Activated CD4-positive, alpha-beta T cell treated with anti-CD3 and anti-CD28 coated beads, Interleukin-2, amount 50 U/mL, for 24 hours (primary cell): ENCODE data around the gene MVP.
A peak's percentile ranks its signal among the peaks of the same experiment; 100 is the strongest.
"Not testable (repeated sequence)": the region's sequence is repeated elsewhere in the genome, so short reads cannot be mapped to it uniquely, and the experiment has no call there.

ENCODE experiments used
- DNase-seq, 2 donors: peaks; one replicate each; pipeline ENCODE4 v3.0.0-alpha.2; 2020; ENCODE audit warnings: low read depth in 1 of 2, low spot score in 1 of 2

The MVP gene

GRCh38 chr16:29815032-29815721 is 5.1 kb upstream of the MVP start:
- DNase-seq = no peak

- DNase-seq = peak; percentile 96 to 99
These were observed 4.2 kb upstream of the MVP start, which contains the start of gene PAGR1 for GRCh38 chr16:29815793-29816693. TSS of gene PAGR1 (plus strand) at chr16:29816152. CDS start at chr16:29816526, 374 bp downstream.

DNA sequence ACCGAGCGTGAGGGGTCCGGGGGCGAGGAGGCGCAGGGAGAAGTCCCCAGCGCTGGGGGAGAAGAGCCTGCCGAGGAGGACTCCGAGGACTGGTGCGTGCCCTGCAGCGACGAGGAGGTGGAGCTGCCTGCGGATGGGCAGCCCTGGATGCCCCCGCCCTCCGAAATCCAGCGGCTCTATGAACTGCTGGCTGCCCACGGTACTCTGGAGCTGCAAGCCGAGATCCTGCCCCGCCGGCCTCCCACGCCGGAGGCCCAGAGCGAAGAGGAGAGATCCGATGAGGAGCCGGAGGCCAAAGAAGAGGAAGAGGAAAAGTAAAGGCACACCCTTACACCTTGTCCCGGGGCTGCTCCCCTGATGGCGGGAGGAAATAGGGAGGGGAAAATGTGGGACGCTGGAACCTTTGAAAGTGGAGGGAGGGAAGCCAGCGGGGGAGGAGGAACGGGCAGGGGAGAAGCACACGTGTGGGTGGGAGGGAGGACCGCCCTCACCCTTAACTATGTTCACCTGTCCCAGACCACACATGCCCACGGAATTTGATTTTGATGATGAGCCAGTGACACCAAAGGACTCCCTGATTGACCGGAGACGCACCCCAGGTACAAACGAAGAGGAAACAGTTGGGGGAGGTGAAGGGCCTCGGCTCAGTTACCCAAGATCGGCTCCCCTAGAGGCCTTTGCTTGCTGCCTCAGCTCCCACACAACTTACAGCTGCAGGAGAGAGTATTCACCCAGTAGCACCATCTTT is 3.4 kb upstream of the MVP start:
- no peak for DNase-seq

GRCh38 chr16:29818082-29818481 is 2.2 kb upstream of the MVP start:
- DNase-seq = no peak

DNA sequence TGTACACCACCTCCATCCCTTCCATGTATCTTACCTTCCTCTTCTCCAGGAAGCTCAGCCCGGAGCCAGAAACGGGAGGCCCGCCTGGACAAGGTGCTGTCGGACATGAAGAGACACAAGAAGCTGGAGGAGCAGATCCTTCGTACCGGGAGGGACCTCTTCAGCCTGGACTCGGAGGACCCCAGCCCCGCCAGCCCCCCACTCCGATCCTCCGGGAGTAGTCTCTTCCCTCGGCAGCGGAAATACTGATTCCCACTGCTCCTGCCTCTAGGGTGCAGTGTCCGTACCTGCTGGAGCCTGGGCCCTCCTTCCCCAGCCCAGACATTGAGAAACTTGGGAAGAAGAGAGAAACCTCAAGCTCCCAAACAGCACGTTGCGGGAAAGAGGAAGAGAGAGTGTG is 756 bp upstream of the MVP start:
- DNase-seq = no peak

- no peak for DNase-seq
These were observed 724 bp downstream of the MVP start for GRCh38 chr16:29820730-29821642.

DNA sequence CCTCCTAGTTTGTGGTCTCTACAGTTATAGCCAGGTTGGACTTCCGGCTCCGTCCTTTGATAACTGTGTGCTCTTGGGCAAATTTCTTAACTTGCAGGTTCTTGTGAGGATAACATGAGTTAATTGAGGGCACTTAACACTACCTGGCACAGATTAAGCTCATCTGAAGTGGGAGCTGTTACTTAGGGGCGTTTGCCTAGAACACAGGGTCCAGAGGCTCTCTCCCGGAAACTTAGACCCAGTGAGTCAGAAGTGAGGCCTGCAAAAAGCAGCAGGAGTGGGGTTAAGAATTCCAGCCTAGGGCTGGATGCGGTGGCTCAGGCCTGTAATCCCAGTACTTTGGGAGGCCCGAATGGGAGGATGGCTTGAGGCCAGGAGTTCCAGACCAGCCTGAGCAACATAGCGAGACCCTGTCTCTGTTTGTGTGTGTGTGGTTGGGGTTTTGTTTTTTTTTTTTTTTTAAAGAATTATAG is 1.4 kb downstream of the MVP start:
- DNase-seq = no peak

GRCh38 chr16:29824589-29825144 is 4.4 kb downstream of the MVP start:
- DNase-seq = no peak

DNA sequence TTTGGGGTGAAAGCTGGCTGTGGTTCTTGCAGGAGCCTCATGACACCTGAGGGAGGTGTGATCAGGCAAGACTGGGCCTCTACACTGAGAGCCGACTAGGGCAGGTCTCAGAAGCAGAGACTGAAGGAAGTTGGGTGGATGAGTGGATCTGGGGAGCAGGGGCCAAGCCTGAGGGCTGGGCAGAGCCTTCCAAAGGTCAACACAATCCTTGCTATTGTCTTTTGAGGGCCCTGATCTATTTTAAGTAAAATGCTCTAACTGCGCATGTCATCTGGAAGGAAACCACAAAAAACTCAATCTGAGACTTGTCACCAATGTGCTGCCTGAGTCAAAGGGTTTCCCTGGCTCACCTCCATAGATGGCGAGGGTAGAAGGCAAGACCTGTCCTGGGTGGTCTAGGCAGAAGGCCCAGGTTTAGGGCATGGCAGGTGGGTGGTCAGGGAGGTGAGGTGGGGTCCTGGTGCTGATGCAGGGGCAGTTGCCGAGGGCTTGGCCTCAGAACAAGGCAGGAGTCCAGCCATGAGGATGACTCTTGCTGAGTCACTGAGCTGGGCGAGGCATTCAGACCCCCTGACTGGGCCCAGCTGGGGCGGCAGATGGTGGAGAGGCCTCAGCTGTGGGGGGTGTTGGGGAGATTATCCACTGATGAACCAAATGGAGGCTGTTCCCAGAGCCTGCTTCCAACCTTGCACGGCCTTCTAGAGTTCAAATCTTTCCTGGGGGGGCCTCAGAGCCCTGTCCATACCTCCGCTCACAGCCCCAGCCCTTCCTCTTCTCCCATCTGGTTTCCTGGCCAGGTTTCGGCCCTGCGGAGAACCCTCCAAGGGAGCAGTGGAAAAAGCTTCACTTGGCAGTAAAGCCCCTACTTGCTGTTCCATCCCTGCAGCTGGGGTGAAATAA is 5.1 kb downstream of the MVP start:
- peak in 1 of 2 donors; percentile 60 for DNase-seq

DNA sequence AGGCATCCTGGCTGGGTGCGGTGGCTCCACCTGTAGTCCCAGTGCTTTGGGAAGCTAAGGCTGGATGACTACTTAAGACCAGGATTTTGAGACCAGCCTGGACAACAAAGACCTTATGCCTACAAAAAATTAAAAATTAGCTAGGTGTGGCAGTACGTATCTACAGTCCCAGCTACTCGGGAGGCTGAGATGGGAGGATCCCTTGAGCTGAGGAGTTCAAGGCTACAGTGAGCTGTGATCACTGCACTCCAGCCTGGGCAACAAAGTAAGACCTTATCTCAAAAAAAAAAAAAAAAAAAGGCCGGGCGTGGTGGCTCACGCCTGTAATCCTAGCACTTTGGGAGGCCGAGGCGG is 6.1 kb downstream of the MVP start:
- DNase-seq = no peak

DNA sequence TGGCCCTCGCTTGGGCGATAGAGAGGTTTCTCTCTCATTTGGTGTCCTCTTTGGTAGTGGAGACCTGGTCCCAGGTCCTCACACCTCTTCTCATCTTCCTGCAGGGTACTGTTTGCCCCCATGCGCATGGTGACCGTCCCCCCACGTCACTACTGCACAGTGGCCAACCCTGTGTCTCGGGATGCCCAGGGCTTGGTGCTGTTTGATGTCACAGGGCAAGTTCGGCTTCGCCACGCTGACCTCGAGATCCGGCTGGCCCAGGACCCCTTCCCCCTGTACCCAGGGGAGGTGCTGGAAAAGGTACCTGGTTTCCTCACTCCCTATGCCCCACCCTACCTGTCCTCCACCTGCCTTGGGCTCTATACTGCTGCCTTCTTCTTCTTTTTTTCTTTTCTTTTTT is 10.5 kb downstream of the MVP start:
- DNase-seq = no peak

- DNase-seq = no peak
These were observed 11.2 kb downstream of the MVP start for GRCh38 chr16:29831490-29831889.

DNA sequence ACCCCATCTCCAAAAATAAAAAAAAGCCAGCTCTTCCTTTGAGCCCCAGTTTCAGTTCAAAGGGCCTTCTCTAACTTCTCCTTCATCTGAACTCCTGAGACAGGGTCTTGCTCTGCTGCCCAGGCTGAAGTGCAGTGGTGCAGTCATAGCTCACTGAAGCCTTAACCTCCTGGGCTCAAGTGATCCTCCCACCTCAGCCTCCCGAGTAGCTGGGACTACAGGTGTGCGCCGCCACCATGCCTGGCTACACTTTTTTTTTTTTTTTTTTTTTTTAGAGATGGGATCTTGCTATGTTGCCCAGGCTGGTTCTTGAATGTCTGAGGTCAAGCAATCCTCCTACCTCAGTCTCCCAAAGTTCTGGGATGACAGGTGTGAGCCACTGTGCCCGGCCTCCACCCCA is 13.0 kb downstream of the MVP start:
- DNase-seq = not testable (repeated sequence)

- DNase-seq = no peak
These were observed 13.8 kb downstream of the MVP start for GRCh38 chr16:29834079-29834478.

GRCh38 chr16:29835926-29836325 is 15.7 kb downstream of the MVP start:
- DNase-seq = no peak

DNA sequence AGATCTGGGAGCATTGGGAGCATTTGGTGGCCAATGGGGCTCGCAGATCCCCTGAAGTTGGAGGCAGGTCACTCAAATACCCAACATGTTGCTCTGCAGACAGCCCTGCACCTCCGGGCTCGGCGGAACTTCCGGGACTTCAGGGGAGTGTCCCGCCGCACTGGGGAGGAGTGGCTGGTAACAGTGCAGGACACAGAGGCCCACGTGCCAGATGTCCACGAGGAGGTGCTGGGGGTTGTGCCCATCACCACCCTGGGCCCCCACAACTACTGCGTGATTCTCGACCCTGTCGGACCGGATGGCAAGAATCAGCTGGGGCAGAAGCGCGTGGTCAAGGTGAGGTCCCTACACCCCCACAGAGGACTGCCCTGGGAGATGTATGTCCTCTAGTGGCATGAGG is 16.4 kb downstream of the MVP start:
- DNase-seq = no peak

DNA sequence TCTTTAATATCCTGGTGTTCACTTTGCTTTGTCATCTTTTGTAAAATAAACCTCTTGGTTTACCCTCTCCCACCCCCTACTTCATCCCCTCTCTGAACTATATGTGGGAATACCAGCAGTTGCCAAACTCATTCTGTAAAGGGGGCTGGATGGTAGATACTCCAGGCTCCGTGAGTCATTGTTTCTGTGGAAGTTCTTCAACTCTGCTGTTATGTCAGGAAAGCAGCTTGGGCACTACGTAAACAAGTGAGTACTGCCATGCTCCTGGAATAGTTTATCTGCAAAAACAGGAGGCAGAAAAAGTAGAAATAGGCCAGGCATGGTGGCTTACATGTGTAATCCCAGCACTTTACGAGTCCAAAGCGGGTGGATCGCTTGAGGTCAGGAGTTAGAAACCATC is 17.6 kb downstream of the MVP start:
- no peak for DNase-seq

GRCh38 chr16:29839822-29840221 is 19.6 kb downstream of the MVP start:
- DNase-seq = no peak

DNA sequence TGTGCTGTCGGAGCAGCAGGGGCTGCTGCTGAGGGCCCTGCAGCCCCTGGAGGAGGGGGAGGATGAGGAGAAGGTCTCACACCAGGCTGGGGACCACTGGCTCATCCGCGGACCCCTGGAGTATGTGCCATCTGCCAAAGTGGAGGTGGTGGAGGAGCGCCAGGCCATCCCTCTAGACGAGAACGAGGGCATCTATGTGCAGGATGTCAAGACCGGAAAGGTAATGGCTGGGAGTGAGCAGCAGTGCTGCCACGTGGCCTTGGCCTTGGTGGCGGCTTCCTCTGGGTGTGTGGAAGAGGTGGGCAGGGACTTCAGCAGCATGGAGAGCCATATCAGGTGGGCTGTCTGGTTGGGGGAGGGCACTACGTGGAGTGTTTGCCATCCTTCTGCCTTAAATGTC is 20.0 kb downstream of the MVP start:
- DNase-seq = no peak
